ENCODE data around the gene INTS15. TPM values are rescaled to one million over a fixed set of nuclear protein-coding genes. Genes with fewer than 3 reads are reported as not detected.

INTS15 gene
- total and polyA plus RNA-seq, 9 of the 15 experiments (the other 6 are each of a cell fraction or from before 2014, with no cell fraction given): 0.52 to 28.9 (median 11.6) TPM

DNA sequence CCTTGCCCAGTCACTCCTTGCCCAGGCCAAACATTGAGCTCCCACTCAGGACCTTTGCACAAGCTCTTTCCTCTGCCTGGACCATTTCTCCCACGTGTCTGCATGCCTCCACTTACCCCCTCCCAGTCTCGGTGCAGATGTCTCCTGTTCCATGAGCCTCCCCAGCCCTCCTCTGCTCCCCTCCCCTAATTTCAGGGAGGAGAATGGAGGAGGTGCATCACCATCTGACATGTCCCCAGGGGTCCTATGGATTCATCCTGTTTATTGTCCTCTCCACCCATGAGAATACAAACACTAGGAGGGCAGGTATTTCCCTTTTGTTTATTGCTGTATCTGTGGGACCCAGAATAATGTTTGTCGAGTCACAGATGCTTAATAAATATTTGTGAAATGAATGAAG is 29.9 kb upstream of the INTS15 start (continued):
- TF ChIP-seq COPS2 (conservative IDR thresholded peaks at IDR 0.05) (no peak), SIN3A (IDR thresholded peaks at IDR 0.05; ENCODE audit: borderline replicate concordance in 2 of 2, control insufficient read depth in 1 of 2, low read depth in 2 of 2, low read length in 2 of 2) (no peak), MED1 (CRISPR knock-in tag; IDR thresholded peaks at IDR 0.05; ENCODE audit: borderline replicate concordance) (no peak), RBM34 (IDR thresholded peaks at IDR 0.05; ENCODE audit: borderline replicate concordance, insufficient read depth, low read length) (no peak)

GRCh38 chr7:6562106-6562505 is 27.7 kb upstream of the INTS15 start:
- no peak for DNase-seq (ENCODE audit: extremely low read depth in 1 of 4, low spot score in 3 of 4)
- Histone ChIP-seq H2AFZ (ENCODE audit: low read depth, low read length) (no peak overlapping the region), H3K9me3 (replicated peaks; ENCODE audit: control insufficient read depth, insufficient read depth, low read depth, low read length) (no peaks in the 10 kb centered on the region), H4K20me1 (replicated peaks; ENCODE audit: control insufficient read depth, insufficient read depth, low read length) (no peaks in the 10 kb centered on the region), H3K27ac (ENCODE audit: extremely low read depth, low read depth, low read length) (no peak overlapping the region), H3K79me2 (ENCODE audit: control insufficient read depth, insufficient read depth, low read length) (no peaks in the 10 kb centered on the region), H3K9ac (ENCODE audit: insufficient read depth in 1 of 2, low read depth in 2 of 2, low read length in 2 of 2) (no peak overlapping the region), H3K36me3 (ENCODE audit: control insufficient read depth, insufficient read depth, low read length) (no peaks in the 10 kb centered on the region), H3K4me1 (replicated peaks in 1 of 2; ENCODE audit: control insufficient read depth in 2 of 2, insufficient read depth in 2 of 2, low read length in 2 of 2) (peaks cover 0 to 3% of the 10 kb centered on the region in 2 experiments; a peak in 1 of 5 replicates), H3K4me3 (no peak overlapping the region), H3K4me2 (ENCODE audit: insufficient read depth, low read length) (no peak overlapping the region), H3K27me3 (ENCODE audit: control insufficient read depth in 2 of 2, insufficient read depth in 2 of 2, low read length in 2 of 2) (peaks cover 19 to 42% of the 10 kb centered on the region in 2 experiments; a peak in 4 of 5 replicates), H3K9me1 (ENCODE audit: control insufficient read depth, insufficient read depth, low read length) (no peaks in the 10 kb centered on the region)
- in situ Hi-C loops (cut with MboI) (no loop called here), intact Hi-C loops (cut with micrococcal nuclease) (no loop called here)
- no peak for FAIRE-seq
- ChIA-PET POLR2A (interaction anchor here (0.9 to 1.0 kb wide), 2 partner anchors 15 to 28 kb away, joined by 3 to 4 read pairs; partner anchors contain the start of gene INTS15), CTCF (ENCODE audit: low intra/inter-chr PET ratio) (no interaction called here)
- BruUV-seq (replicated peaks): no TSS peak
- 0% methylated on average over 1 of the region's 1 CpG for WGBS (ENCODE audit: insufficient coverage, low coverage, missing lambda C conversion rate)
- no peak for ATAC-seq
- TF ChIP-seq, protein P1, sequence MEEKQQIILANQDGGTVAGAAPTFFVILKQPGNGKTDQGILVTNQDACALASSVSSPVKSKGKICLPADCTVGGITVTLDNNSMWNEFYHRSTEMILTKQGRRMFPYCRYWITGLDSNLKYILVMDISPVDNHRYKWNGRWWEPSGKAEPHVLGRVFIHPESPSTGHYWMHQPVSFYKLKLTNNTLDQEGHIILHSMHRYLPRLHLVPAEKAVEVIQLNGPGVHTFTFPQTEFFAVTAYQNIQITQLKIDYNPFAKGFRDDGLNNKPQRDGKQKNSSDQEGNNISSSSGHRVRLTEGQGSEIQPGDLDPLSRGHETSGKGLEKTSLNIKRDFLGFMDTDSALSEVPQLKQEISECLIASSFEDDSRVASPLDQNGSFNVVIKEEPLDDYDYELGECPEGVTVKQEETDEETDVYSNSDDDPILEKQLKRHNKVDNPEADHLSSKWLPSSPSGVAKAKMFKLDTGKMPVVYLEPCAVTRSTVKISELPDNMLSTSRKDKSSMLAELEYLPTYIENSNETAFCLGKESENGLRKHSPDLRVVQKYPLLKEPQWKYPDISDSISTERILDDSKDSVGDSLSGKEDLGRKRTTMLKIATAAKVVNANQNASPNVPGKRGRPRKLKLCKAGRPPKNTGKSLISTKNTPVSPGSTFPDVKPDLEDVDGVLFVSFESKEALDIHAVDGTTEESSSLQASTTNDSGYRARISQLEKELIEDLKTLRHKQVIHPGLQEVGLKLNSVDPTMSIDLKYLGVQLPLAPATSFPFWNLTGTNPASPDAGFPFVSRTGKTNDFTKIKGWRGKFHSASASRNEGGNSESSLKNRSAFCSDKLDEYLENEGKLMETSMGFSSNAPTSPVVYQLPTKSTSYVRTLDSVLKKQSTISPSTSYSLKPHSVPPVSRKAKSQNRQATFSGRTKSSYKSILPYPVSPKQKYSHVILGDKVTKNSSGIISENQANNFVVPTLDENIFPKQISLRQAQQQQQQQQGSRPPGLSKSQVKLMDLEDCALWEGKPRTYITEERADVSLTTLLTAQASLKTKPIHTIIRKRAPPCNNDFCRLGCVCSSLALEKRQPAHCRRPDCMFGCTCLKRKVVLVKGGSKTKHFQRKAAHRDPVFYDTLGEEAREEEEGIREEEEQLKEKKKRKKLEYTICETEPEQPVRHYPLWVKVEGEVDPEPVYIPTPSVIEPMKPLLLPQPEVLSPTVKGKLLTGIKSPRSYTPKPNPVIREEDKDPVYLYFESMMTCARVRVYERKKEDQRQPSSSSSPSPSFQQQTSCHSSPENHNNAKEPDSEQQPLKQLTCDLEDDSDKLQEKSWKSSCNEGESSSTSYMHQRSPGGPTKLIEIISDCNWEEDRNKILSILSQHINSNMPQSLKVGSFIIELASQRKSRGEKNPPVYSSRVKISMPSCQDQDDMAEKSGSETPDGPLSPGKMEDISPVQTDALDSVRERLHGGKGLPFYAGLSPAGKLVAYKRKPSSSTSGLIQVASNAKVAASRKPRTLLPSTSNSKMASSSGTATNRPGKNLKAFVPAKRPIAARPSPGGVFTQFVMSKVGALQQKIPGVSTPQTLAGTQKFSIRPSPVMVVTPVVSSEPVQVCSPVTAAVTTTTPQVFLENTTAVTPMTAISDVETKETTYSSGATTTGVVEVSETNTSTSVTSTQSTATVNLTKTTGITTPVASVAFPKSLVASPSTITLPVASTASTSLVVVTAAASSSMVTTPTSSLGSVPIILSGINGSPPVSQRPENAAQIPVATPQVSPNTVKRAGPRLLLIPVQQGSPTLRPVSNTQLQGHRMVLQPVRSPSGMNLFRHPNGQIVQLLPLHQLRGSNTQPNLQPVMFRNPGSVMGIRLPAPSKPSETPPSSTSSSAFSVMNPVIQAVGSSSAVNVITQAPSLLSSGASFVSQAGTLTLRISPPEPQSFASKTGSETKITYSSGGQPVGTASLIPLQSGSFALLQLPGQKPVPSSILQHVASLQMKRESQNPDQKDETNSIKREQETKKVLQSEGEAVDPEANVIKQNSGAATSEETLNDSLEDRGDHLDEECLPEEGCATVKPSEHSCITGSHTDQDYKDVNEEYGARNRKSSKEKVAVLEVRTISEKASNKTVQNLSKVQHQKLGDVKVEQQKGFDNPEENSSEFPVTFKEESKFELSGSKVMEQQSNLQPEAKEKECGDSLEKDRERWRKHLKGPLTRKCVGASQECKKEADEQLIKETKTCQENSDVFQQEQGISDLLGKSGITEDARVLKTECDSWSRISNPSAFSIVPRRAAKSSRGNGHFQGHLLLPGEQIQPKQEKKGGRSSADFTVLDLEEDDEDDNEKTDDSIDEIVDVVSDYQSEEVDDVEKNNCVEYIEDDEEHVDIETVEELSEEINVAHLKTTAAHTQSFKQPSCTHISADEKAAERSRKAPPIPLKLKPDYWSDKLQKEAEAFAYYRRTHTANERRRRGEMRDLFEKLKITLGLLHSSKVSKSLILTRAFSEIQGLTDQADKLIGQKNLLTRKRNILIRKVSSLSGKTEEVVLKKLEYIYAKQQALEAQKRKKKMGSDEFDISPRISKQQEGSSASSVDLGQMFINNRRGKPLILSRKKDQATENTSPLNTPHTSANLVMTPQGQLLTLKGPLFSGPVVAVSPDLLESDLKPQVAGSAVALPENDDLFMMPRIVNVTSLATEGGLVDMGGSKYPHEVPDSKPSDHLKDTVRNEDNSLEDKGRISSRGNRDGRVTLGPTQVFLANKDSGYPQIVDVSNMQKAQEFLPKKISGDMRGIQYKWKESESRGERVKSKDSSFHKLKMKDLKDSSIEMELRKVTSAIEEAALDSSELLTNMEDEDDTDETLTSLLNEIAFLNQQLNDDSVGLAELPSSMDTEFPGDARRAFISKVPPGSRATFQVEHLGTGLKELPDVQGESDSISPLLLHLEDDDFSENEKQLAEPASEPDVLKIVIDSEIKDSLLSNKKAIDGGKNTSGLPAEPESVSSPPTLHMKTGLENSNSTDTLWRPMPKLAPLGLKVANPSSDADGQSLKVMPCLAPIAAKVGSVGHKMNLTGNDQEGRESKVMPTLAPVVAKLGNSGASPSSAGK (IDR thresholded peaks at IDR 0.05): no peak
- TF ChIP-seq HDAC8 (tag; IDR thresholded peaks at IDR 0.05) (no peak), NCOA2 (IDR thresholded peaks at IDR 0.05; ENCODE audit: partially characterized antibody in 2 of 2) (no peak), FOXA1 (IDR thresholded peaks at IDR 0.05; ENCODE audit: borderline replicate concordance) (no peak)

Measured in K562 (cell line).